PC-3 (cell line): ENCODE data around the gene GRB10.

Experiments
- EZH2 ChIP-seq: fragments of 300-600 bp; sonication (generic); IDR thresholded peaks from one replicate; pipeline ENCODE4 v1.6.1; 2017; ENCODE audit warnings: antibody characterized with exemption, mild to moderate bottlenecking, low read length; ENCODE audit not compliant: unreplicated experiment
- TF ChIP-seq, protein P1 (sequence below): fragments of 300-600 bp; sonication (generic); conservative IDR thresholded peaks from 2 replicates; pipeline ENCODE4 v1.5.1; 2017; ENCODE audit warnings: antibody characterized with exemption, low read depth, mild to moderate bottlenecking, low read length

DNA sequence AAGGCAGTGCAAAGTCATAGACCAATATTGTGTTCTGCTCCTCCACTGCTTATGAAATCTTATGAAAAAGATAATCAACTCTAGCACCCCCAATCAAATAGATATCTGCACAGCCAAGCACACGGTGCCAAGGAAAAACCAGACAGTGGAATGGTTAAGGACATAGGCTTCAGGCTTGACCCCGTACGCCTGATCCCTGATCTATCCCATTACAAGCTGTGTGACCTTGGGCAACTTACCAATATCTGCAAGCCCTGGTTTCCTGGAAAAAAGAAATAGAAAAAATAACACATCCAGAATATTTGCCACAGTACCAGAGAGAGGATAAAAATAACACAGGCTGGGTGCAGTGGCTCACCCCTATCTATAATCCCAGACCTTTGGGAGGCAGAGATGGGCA is 56.9 kb downstream of the GRB10 start:
- TF ChIP-seq, protein P1, sequence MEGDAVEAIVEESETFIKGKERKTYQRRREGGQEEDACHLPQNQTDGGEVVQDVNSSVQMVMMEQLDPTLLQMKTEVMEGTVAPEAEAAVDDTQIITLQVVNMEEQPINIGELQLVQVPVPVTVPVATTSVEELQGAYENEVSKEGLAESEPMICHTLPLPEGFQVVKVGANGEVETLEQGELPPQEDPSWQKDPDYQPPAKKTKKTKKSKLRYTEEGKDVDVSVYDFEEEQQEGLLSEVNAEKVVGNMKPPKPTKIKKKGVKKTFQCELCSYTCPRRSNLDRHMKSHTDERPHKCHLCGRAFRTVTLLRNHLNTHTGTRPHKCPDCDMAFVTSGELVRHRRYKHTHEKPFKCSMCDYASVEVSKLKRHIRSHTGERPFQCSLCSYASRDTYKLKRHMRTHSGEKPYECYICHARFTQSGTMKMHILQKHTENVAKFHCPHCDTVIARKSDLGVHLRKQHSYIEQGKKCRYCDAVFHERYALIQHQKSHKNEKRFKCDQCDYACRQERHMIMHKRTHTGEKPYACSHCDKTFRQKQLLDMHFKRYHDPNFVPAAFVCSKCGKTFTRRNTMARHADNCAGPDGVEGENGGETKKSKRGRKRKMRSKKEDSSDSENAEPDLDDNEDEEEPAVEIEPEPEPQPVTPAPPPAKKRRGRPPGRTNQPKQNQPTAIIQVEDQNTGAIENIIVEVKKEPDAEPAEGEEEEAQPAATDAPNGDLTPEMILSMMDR: no peak
- TF ChIP-seq EZH2: no peak
